Stomach smooth muscle (tissue), 2 donors: ENCODE measurements around the gene SEMA6D.

Experiments
- H3K27ac ChIP-seq: one replicate; pipeline ENCODE4 v1.7.0; 2013; ENCODE audit warnings: mild to moderate bottlenecking, low read length, inconsistent platforms
- H3K27me3 ChIP-seq, 2 donors: one replicate each; pipeline ENCODE4 v1.7.0; 2013; ENCODE audit warnings: low read length in 2 of 2; ENCODE audit not compliant: insufficient read depth in 2 of 2, control insufficient read depth in 1 of 2
- H3K36me3 ChIP-seq, 2 donors: one replicate each; pipeline ENCODE4 v1.7.0; 2013; ENCODE audit warnings: low read length in 2 of 2; ENCODE audit not compliant: control insufficient read depth in 2 of 2, insufficient read depth in 2 of 2
- H3K4me1 ChIP-seq: one replicate; pipeline ENCODE4 v1.7.0; 2013; ENCODE audit warnings: low read length; ENCODE audit not compliant: control insufficient read depth, insufficient read depth
- H3K4me3 ChIP-seq, 2 donors: one replicate each; pipeline ENCODE4 v1.7.0; 2013; ENCODE audit warnings: low read length in 2 of 2
- H3K9ac ChIP-seq, 2 donors: one replicate each; pipeline ENCODE4 v1.7.0; 2013; ENCODE audit warnings: low read length in 2 of 2, mild to moderate bottlenecking in 1 of 2
- H3K9me3 ChIP-seq, 2 donors: one replicate each; pipeline ENCODE4 v1.7.0; 2013; ENCODE audit warnings: low read length in 2 of 2; ENCODE audit not compliant: control insufficient read depth in 2 of 2
- donor health status: healthy.
- donor health status: Pancreatic carcinoma.

SEMA6D gene

GRCh38 chr15:47802216-47802615 lies 84.9 kb downstream of the SEMA6D start:
- Histone ChIP-seq H3K27ac (no peak overlapping the region), H3K27me3 (no peaks in the 10 kb centered on the region), H3K36me3 (no peaks in the 10 kb centered on the region), H3K9ac (no peak overlapping the region), H3K9me3 (no peaks in the 10 kb centered on the region), H3K4me1 (no peaks in the 10 kb centered on the region), H3K4me3 (no peak overlapping the region)

GRCh38 chr15:47803767-47804166 lies 86.5 kb downstream of the SEMA6D start:
- H3K4me1 ChIP-seq = no peaks in the 10 kb centered on the region
- H3K27ac ChIP-seq = no peak overlapping the region
- H3K27me3 ChIP-seq = no peaks in the 10 kb centered on the region
- H3K9me3 ChIP-seq = no peaks in the 10 kb centered on the region
- no peak overlapping the region for H3K9ac ChIP-seq
- no peak overlapping the region for H3K4me3 ChIP-seq
- no peaks in the 10 kb centered on the region for H3K36me3 ChIP-seq

GRCh38 chr15:47804733-47805132 lies 87.4 kb downstream of the SEMA6D start:
- H3K4me3 ChIP-seq = no peak overlapping the region
- H3K27me3 ChIP-seq = no peaks in the 10 kb centered on the region
- H3K4me1 ChIP-seq = no peaks in the 10 kb centered on the region
- no peaks in the 10 kb centered on the region for H3K9me3 ChIP-seq
- no peak overlapping the region for H3K27ac ChIP-seq
- no peaks in the 10 kb centered on the region for H3K36me3 ChIP-seq
- H3K9ac ChIP-seq = no peak overlapping the region

GRCh38 chr15:47806008-47806407 lies 88.7 kb downstream of the SEMA6D start:
- H3K4me1 ChIP-seq = no peaks in the 10 kb centered on the region
- H3K27ac ChIP-seq = no peak overlapping the region
- no peak overlapping the region for H3K9ac ChIP-seq
- H3K36me3 ChIP-seq = no peaks in the 10 kb centered on the region
- H3K9me3 ChIP-seq = no peaks in the 10 kb centered on the region
- H3K27me3 ChIP-seq = no peaks in the 10 kb centered on the region
- H3K4me3 ChIP-seq = no peak overlapping the region

- no peak overlapping the region for H3K4me3 ChIP-seq
- no peaks in the 10 kb centered on the region for H3K36me3 ChIP-seq
- H3K9me3 ChIP-seq = no peaks in the 10 kb centered on the region
- H3K9ac ChIP-seq = no peak overlapping the region
- H3K4me1 ChIP-seq = no peaks in the 10 kb centered on the region
- no peaks in the 10 kb centered on the region for H3K27me3 ChIP-seq
- H3K27ac ChIP-seq = no peak overlapping the region
Measured at GRCh38 chr15:47811172-47811571, 93.9 kb downstream of the SEMA6D start.

- H3K27me3 ChIP-seq = no peaks in the 10 kb centered on the region
- H3K27ac ChIP-seq = no peak overlapping the region
- no peaks in the 10 kb centered on the region for H3K4me1 ChIP-seq
- no peaks in the 10 kb centered on the region for H3K9me3 ChIP-seq
- H3K36me3 ChIP-seq = no peaks in the 10 kb centered on the region
- no peak overlapping the region for H3K4me3 ChIP-seq
- H3K9ac ChIP-seq = no peak overlapping the region
Measured at GRCh38 chr15:47812470-47812999, 95.2 kb downstream of the SEMA6D start.

GRCh38 chr15:47813748-47814384 lies 96.6 kb downstream of the SEMA6D start:
- no peaks in the 10 kb centered on the region for H3K27me3 ChIP-seq
- no peaks in the 10 kb centered on the region for H3K4me1 ChIP-seq
- H3K9me3 ChIP-seq = no peaks in the 10 kb centered on the region
- no peak overlapping the region for H3K4me3 ChIP-seq
- H3K9ac ChIP-seq = no peak overlapping the region
- H3K36me3 ChIP-seq = no peaks in the 10 kb centered on the region
- H3K27ac ChIP-seq = no peak overlapping the region

- H3K9ac ChIP-seq = no peak overlapping the region
- no peak overlapping the region for H3K27ac ChIP-seq
- no peaks in the 10 kb centered on the region for H3K36me3 ChIP-seq
- H3K4me3 ChIP-seq = no peak overlapping the region
- no peaks in the 10 kb centered on the region for H3K9me3 ChIP-seq
- no peaks in the 10 kb centered on the region for H3K27me3 ChIP-seq
- H3K4me1 ChIP-seq = no peaks in the 10 kb centered on the region
Measured at GRCh38 chr15:47814620-47815019, 97.3 kb downstream of the SEMA6D start.

- H3K9me3 ChIP-seq = no peaks in the 10 kb centered on the region
- peaks cover 13% of the 10 kb centered on the region for H3K4me1 ChIP-seq
- no peaks in the 10 kb centered on the region for H3K27me3 ChIP-seq
- no peaks in the 10 kb centered on the region for H3K36me3 ChIP-seq
- no peak overlapping the region for H3K4me3 ChIP-seq
- no peak overlapping the region for H3K27ac ChIP-seq
- H3K9ac ChIP-seq = no peak overlapping the region
Measured at GRCh38 chr15:47817969-47818548, 100.8 kb downstream of the SEMA6D start.

GRCh38 chr15:47819158-47819557 lies 101.9 kb downstream of the SEMA6D start:
- Histone ChIP-seq H3K36me3 (no peaks in the 10 kb centered on the region), H3K27ac (no peak overlapping the region), H3K9me3 (no peaks in the 10 kb centered on the region), H3K4me3 (no peak overlapping the region), H3K9ac (no peak overlapping the region), H3K4me1 (peaks cover 13% of the 10 kb centered on the region), H3K27me3 (no peaks in the 10 kb centered on the region)

GRCh38 chr15:47820057-47820746 lies 102.9 kb downstream of the SEMA6D start:
- H3K4me3 ChIP-seq = no peak overlapping the region
- peaks cover 13% of the 10 kb centered on the region for H3K4me1 ChIP-seq
- H3K36me3 ChIP-seq = no peaks in the 10 kb centered on the region
- H3K27me3 ChIP-seq = no peaks in the 10 kb centered on the region
- H3K9ac ChIP-seq = no peak overlapping the region
- H3K27ac ChIP-seq = no peak overlapping the region
- H3K9me3 ChIP-seq = no peaks in the 10 kb centered on the region
